ENCODE results near the gene UCHL3. TPM values are rescaled to one million over a fixed set of nuclear protein-coding genes. Genes with fewer than 3 reads are reported as not detected.

Gene UCHL3
- total RNA-seq, 1 donor from 2014 or later, result 20.6 TPM

DNA sequence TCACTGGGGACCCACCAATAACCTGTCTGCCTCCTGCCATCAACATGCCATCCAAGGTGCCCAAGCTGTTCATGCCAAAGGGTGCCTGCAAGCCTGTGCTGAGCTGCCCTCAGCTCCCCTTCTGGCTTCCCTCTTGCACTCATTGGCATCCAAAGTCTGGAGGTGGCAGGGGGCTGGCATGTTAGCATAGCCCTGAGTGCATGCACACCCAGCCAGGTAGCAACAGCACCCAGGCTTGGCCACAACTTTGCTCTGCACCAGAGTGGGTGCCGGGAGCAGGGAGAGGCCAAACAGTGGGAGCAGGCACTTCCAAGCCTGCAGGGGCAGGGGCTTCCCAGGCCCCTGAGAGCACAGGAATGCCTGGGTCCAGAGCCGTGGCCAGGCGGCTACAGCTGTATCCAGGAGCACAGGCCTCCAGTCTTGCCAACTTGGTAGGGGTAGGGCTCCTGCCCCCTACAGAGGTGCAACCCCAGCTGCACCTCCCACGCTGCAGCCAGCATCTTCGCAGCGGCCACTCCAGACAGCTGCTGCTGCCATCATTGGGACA lies 41.5 kb upstream of the UCHL3 start:
- no peak for DNase-seq (ENCODE audit: extremely low spot score, unreplicated experiment)
- Mint-ChIP-seq H3K9me3 (ENCODE audit: unreplicated experiment) (no peaks in the 10 kb centered on the region), H3K27ac (ENCODE audit: unreplicated experiment) (no peak overlapping the region), H3K4me1 (ENCODE audit: unreplicated experiment) (peaks cover 3% of the 10 kb centered on the region), H3K36me3 (ENCODE audit: unreplicated experiment) (no peaks in the 10 kb centered on the region), H3K27me3 (ENCODE audit: unreplicated experiment) (no peaks in the 10 kb centered on the region), H3K4me3 (ENCODE audit: unreplicated experiment) (no peak overlapping the region)
- TF ChIP-seq, protein P1, sequence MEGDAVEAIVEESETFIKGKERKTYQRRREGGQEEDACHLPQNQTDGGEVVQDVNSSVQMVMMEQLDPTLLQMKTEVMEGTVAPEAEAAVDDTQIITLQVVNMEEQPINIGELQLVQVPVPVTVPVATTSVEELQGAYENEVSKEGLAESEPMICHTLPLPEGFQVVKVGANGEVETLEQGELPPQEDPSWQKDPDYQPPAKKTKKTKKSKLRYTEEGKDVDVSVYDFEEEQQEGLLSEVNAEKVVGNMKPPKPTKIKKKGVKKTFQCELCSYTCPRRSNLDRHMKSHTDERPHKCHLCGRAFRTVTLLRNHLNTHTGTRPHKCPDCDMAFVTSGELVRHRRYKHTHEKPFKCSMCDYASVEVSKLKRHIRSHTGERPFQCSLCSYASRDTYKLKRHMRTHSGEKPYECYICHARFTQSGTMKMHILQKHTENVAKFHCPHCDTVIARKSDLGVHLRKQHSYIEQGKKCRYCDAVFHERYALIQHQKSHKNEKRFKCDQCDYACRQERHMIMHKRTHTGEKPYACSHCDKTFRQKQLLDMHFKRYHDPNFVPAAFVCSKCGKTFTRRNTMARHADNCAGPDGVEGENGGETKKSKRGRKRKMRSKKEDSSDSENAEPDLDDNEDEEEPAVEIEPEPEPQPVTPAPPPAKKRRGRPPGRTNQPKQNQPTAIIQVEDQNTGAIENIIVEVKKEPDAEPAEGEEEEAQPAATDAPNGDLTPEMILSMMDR (IDR thresholded peaks at IDR 0.05), result no peak

DNA sequence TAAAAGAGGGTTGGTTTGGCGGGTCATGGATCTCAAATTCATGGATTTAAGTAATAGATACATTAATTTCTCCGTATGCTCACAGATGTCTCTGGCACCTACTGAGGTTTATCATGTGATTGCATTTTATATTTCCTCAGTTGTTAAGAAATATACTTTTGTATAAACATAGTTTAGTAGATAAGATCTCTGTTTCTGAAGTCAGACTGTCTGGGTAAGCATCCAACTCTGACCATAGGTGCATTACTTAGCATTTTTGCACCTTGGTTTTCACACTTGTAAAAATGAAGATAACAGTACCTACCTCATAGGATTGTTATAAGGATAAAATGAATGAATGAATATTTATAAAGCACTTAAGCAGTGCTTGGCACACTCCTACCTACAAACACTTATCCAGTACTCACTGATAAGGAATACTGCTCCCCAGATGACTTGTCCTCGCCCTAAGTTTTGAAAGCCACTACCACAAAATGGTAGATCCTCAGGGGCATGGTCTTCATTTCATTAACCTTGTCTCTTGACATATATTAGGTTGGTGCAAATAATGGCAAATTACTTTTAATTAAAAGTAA lies 38.5 kb upstream of the UCHL3 start:
- Mint-ChIP-seq H3K27ac (ENCODE audit: unreplicated experiment) (no peak overlapping the region), H3K4me1 (ENCODE audit: unreplicated experiment) (no peaks in the 10 kb centered on the region), H3K9me3 (ENCODE audit: unreplicated experiment) (peaks cover 6% of the 10 kb centered on the region), H3K4me3 (ENCODE audit: unreplicated experiment) (no peak overlapping the region), H3K36me3 (ENCODE audit: unreplicated experiment) (no peaks in the 10 kb centered on the region), H3K27me3 (ENCODE audit: unreplicated experiment) (no peaks in the 10 kb centered on the region)
- TF ChIP-seq, protein P1 (IDR thresholded peaks at IDR 0.05), result no peak
- no peak for DNase-seq (ENCODE audit: extremely low spot score, unreplicated experiment)

DNA sequence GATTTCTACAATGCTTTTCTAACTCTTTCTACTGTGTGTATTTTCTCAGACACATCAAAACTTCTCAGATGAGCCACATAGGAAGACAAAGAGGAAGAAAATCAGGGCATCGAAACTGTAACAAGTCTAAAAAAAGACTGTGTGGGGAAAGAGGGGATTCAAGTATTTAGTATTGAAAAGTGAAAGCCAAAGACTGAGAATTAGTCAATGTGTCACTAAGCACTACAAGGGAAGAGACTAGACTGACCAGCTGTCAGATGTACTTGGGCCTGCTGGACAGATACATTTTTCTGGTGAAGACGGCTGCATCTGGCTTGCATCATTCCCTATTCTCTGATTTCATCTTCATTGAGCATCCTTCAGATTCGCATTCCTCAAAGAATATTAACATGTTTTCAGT lies 37.3 kb upstream of the UCHL3 start:
- Mint-ChIP-seq H3K4me3 (ENCODE audit: unreplicated experiment) (no peak overlapping the region), H3K27me3 (ENCODE audit: unreplicated experiment) (no peaks in the 10 kb centered on the region), H3K9me3 (ENCODE audit: unreplicated experiment) (peaks cover 6% of the 10 kb centered on the region), H3K27ac (ENCODE audit: unreplicated experiment) (no peak overlapping the region), H3K4me1 (ENCODE audit: unreplicated experiment) (no peaks in the 10 kb centered on the region), H3K36me3 (ENCODE audit: unreplicated experiment) (no peaks in the 10 kb centered on the region)
- DNase-seq (ENCODE audit: extremely low spot score, unreplicated experiment), result no peak
- TF ChIP-seq, protein P1 (IDR thresholded peaks at IDR 0.05), result no peak

DNA sequence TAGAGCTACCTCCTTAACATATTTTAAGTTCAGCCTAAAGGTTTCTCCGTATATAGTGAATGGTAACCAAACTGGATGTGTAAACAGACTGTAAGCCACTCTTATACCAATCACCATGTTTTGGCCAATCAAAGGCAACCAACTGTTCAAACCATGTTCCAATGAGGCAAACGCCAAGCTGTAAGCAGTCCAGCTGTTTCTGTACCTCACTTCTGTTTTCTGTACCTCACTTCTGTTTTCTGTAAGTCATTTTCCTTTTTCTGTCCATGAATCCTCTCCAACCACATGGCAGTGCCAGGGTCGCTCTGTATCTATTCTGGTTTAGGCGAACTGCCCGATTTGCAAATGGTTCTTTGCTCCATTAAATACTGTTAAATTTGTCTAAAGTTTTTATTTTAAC lies 36.3 kb upstream of the UCHL3 start:
- Mint-ChIP-seq H3K9me3 (ENCODE audit: unreplicated experiment) (peaks cover 6% of the 10 kb centered on the region), H3K36me3 (ENCODE audit: unreplicated experiment) (no peaks in the 10 kb centered on the region), H3K27me3 (ENCODE audit: unreplicated experiment) (no peaks in the 10 kb centered on the region), H3K4me3 (ENCODE audit: unreplicated experiment) (no peak overlapping the region), H3K4me1 (ENCODE audit: unreplicated experiment) (no peaks in the 10 kb centered on the region), H3K27ac (ENCODE audit: unreplicated experiment) (no peak overlapping the region)
- TF ChIP-seq, protein P1 (IDR thresholded peaks at IDR 0.05), result no peak
- DNase-seq (ENCODE audit: extremely low spot score, unreplicated experiment), result no peak

DNA sequence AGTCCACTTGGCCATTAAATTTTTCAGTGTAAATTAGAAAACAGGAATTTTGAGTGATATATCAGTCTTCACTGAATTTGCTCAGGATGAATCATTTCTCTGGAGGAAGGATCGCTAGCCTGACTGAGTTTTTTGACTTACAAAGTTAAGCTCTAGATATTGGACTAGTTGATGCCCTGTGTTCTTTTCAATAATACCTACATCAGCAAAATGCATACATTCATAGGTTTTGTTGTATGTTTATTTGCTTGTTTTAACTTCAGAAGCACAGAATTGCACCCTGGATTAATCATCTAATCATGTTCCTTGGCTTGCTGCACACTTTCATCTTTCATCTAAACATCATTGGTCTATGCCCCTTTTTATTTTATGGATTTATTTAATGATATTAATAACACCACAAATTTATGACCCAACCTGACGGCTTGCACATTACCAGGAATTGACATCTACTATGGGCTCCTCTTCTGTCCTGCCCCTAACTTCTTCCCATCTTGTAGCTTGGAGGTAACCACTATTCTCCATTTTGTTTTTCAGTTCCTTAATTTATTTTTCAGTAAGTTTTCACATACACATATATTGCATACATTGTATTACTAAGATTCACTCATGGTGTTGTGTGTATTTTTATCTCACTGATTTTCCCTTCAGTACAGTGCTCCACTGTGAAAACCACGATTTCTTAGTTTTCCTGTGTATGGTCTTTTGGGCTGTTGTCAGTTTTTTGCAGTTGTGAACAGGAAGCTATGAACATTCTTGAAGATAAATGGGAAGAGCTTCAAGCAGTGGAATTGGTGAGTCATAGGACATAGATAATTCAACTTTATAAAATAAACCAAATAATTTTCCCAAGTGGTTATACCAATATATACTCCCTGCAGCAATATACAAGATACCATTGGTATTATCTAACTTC lies 35.3 kb upstream of the UCHL3 start:
- Mint-ChIP-seq H3K4me3 (ENCODE audit: unreplicated experiment) (no peak overlapping the region), H3K9me3 (ENCODE audit: unreplicated experiment) (peaks cover 7% of the 10 kb centered on the region), H3K4me1 (ENCODE audit: unreplicated experiment) (no peaks in the 10 kb centered on the region), H3K36me3 (ENCODE audit: unreplicated experiment) (no peaks in the 10 kb centered on the region), H3K27me3 (ENCODE audit: unreplicated experiment) (no peaks in the 10 kb centered on the region), H3K27ac (ENCODE audit: unreplicated experiment) (no peak overlapping the region)
- TF ChIP-seq, protein P1 (IDR thresholded peaks at IDR 0.05), result no peak
- DNase-seq (ENCODE audit: extremely low spot score, unreplicated experiment), result no peak
